OCI-M2 (cell line): Measurements from ENCODE around the gene EHD1.
"Not testable (repeated sequence)": the region's sequence is repeated elsewhere in the genome, so short reads cannot be mapped to it uniquely, and the experiment has no call there.

Source experiments
- DNase-seq: peaks from one replicate; lab custom pipeline; 2025; ENCODE audit not compliant: unreplicated experiment; lab: John Stamatoyannopoulos, UW

EHD1 gene

GRCh38 chr11:64832467-64833197 lies 45.8 kb downstream of the EHD1 start:
- no peak for DNase-seq

- no peak for DNase-seq
These were observed 47.0 kb downstream of the EHD1 start for GRCh38 chr11:64831411-64831891.

- no peak for DNase-seq
These were observed 48.7 kb downstream of the EHD1 start for GRCh38 chr11:64829536-64830251.

- DNase-seq = no peak
These were observed 51.0 kb downstream of the EHD1 start for GRCh38 chr11:64827451-64827839.

GRCh38 chr11:64826578-64827450 lies 51.6 kb downstream of the EHD1 start:
- DNase-seq = no peak

- DNase-seq = no peak
These were observed 52.4 kb downstream of the EHD1 start for GRCh38 chr11:64826062-64826461.

GRCh38 chr11:64823568-64824119 lies 54.8 kb downstream of the EHD1 start:
- DNase-seq = no peak

GRCh38 chr11:64817476-64817875 lies 60.9 kb downstream of the EHD1 start:
- no peak for DNase-seq

GRCh38 chr11:64815433-64815832 lies 63.0 kb downstream of the EHD1 start:
- DNase-seq = not testable (repeated sequence)

GRCh38 chr11:64814712-64815187 lies 63.7 kb downstream of the EHD1 start:
- no peak for DNase-seq

- no peak for DNase-seq
These were observed 64.6 kb downstream of the EHD1 start for GRCh38 chr11:64813826-64814225.

- DNase-seq = no peak
These were observed 67.5 kb downstream of the EHD1 start for GRCh38 chr11:64810891-64811272.

- peak; percentile 79 for DNase-seq
These were observed 68.0 kb downstream of the EHD1 start, which contains the start of gene MEN1 for GRCh38 chr11:64810271-64810890. Gene MEN1, minus strand, starts transcription at chr11:64810551. Its CDS starts 442 bp downstream, at chr11:64810109.

- DNase-seq = no peak
These were observed 68.6 kb downstream of the EHD1 start for GRCh38 chr11:64809781-64810241.

- DNase-seq = no peak
These were observed 72.9 kb downstream of the EHD1 start for GRCh38 chr11:64805481-64805880.

GRCh38 chr11:64804346-64805210 lies 73.8 kb downstream of the EHD1 start:
- DNase-seq = no peak

GRCh38 chr11:64803846-64804345 lies 74.5 kb downstream of the EHD1 start:
- no peak for DNase-seq

- no peak for DNase-seq
These were observed 75.1 kb downstream of the EHD1 start, which contains the start of gene MAP4K2 for GRCh38 chr11:64803158-64803845. Gene MAP4K2, minus strand, starts transcription at chr11:64803214. Its CDS starts 65 bp downstream, at chr11:64803149.
